GM12878 (cell line): Measurements from ENCODE around the gene RET. TPM values are rescaled to one million over a fixed set of nuclear protein-coding genes. Genes with fewer than 3 reads are reported as not detected.

Source experiments
- ATAC-seq: fragments of 200-7000 bp; cut with Tn5 transposase; 3 replicates; pipeline ENCODE4 v1.9.1; 2020; ENCODE audit warnings: mild to moderate bottlenecking, moderate library complexity
- BruUV-seq: library from RNA; stranded (reverse); fragments of 400-500 nt; replicated peaks from 2 replicates; lab custom pipeline; 2021; lab: Mats Ljungman, UMichigan
- CTCF ChIA-PET: fragments of 300-600 bp; sonication (Branson Sonifier 250); formaldehyde crosslinking; extraction: SDS; loops from one replicate; lab custom pipeline; 2021; ENCODE audit warnings: inconsistent platforms; lab: Yijun Ruan, JAX
- POLR2A ChIA-PET: fragments of 350-600 bp; formaldehyde crosslinking; extraction: SDS; loops from one replicate; lab custom pipeline; 2021; ENCODE audit warnings: inconsistent platforms; lab: Charles Lee
- RAD21 ChIA-PET: fragments of 300-600 bp; sonication (Branson Sonifier 250); formaldehyde crosslinking; loops from one replicate; lab custom pipeline; 2023; ENCODE audit warnings: antibody characterized with exemption; ENCODE audit not compliant: unreplicated experiment; lab: Charles Lee
- SMC1A ChIA-PET: fragments of 300-600 bp; sonication (Branson Sonifier 250); formaldehyde crosslinking; loops from one replicate; lab custom pipeline; 2023; ENCODE audit not compliant: unreplicated experiment, uncharacterized antibody; lab: Charles Lee
- DNase-seq: peaks from one replicate; pipeline ENCODE4 v3.0.0-alpha.2; 2011; ENCODE audit warnings: low read depth, low spot score
- FAIRE-seq: peaks from 3 replicates; lab custom pipeline; 2011; peaks lifted over from hg19 to GRCh38; lab: Jason Lieb, UNC
- H2AFZ ChIP-seq: 2 replicates; pipeline ENCODE4 v1.6.0; 2011; ENCODE audit warnings: low read depth, low read length, control low read depth; ENCODE audit not compliant: control insufficient read depth
- H3K27ac ChIP-seq: 2 replicates; pipeline ENCODE4 v1.5.1; 2011; ENCODE audit warnings: control low read depth; ENCODE audit not compliant: control insufficient read depth, insufficient read depth
- H3K27me3 ChIP-seq, 2 experiments: replicated peaks in 1 of 2; 2 replicates each; pipeline versions ENCODE4 v1.6.0 to v1.6.1; 2011; ENCODE audit warnings: low read length in 1 of 2; ENCODE audit not compliant: control insufficient read depth in 2 of 2, insufficient read depth in 2 of 2
- H3K36me3 ChIP-seq, 2 experiments: 2 replicates each; pipeline ENCODE4 v1.5.1; 2011; ENCODE audit warnings: low read length in 1 of 2; ENCODE audit not compliant: control insufficient read depth in 2 of 2, insufficient read depth in 2 of 2
- H3K4me1 ChIP-seq: 2 replicates; pipeline ENCODE4 v1.6.1; 2011; ENCODE audit warnings: mild to moderate bottlenecking, low read length, moderate library complexity, mixed read lengths; ENCODE audit not compliant: control insufficient read depth, insufficient read depth
- H3K4me2 ChIP-seq: 2 replicates; pipeline ENCODE4 v1.6.0; 2011; ENCODE audit warnings: control low read depth; ENCODE audit not compliant: control insufficient read depth, insufficient read depth
- H3K4me3 ChIP-seq: fragments of 200-600 bp; sonication (generic); 2 replicates; pipeline ENCODE4 v1.5.1; 2016
- H3K79me2 ChIP-seq: 2 replicates; pipeline ENCODE4 v1.6.0; 2011; ENCODE audit warnings: low read length; ENCODE audit not compliant: control insufficient read depth, insufficient read depth
- H3K9ac ChIP-seq: 2 replicates; pipeline ENCODE4 v1.8.0; 2011; ENCODE audit warnings: low read length, control low read depth, mixed read lengths; ENCODE audit not compliant: control insufficient read depth, insufficient read depth
- H3K9me3 ChIP-seq: replicated peaks from 3 replicates; pipeline ENCODE4 v1.5.1; 2011; ENCODE audit warnings: mild to moderate bottlenecking, low read length; ENCODE audit not compliant: control insufficient read depth, insufficient read depth
- H4K20me1 ChIP-seq: 2 replicates; pipeline ENCODE4 v1.6.0; 2011; ENCODE audit not compliant: control insufficient read depth, insufficient read depth
- EED ChIP-seq: sonication (generic); IDR thresholded peaks from 2 replicates; pipeline ENCODE4 v1.6.1; 2016; ENCODE audit warnings: antibody characterized with exemption, low read depth
- ETV6 ChIP-seq, 2 experiments: fragments of 450-650 bp in 1 of 2; IDR thresholded peaks in 1 of 2; conservative IDR thresholded peaks in 1 of 2; 2 replicates each; pipeline ENCODE4 v1.6.1; 2014; ENCODE audit warnings: antibody characterized with exemption in 1 of 2, borderline replicate concordance in 1 of 2, low read depth in 1 of 2, mild to moderate bottlenecking in 1 of 2, moderate library complexity in 1 of 2
- IRF4 ChIP-seq: IDR thresholded peaks from 2 replicates; pipeline ENCODE4 v1.6.1; 2011; ENCODE audit warnings: low read depth, low read length
- MYC ChIP-seq: IDR thresholded peaks from 2 replicates; pipeline ENCODE4 v1.6.1; 2011; ENCODE audit warnings: mild to moderate bottlenecking, low read length, moderate library complexity, inconsistent platforms; ENCODE audit not compliant: insufficient read depth, insufficient replicate concordance, insufficient read length, severe bottlenecking
- RAD21 ChIP-seq: IDR thresholded peaks from 2 replicates; pipeline ENCODE4 v1.6.1; 2011; ENCODE audit warnings: mild to moderate bottlenecking, low read depth, low read length, moderate library complexity; ENCODE audit not compliant: insufficient read depth
- SMC3 ChIP-seq: IDR thresholded peaks from 2 replicates; pipeline ENCODE4 v1.6.1; 2011; ENCODE audit warnings: low read length, improper control_type of control experiment, borderline replicate concordance
- ZZZ3 ChIP-seq: IDR thresholded peaks from 2 replicates; pipeline ENCODE4 v1.6.1; 2011; ENCODE audit warnings: low read depth; ENCODE audit not compliant: control insufficient read depth, insufficient read length
- WGBS: methylation state at CpG from one replicate; pipeline ENCODE4 v1.1.6; 2016; ENCODE audit warnings: low lambda C conversion rate; ENCODE audit not compliant: insufficient replicate concordance, insufficient coverage; ENCODE audit errors: missing lambda C conversion rate; 5-methylcytosine and 5-hydroxymethylcytosine counted together
- in situ Hi-C: fragments of 300-500 bp; cut with MboI; formaldehyde crosslinking; loops from 9 replicates; pipeline ENCODE4 v1.14.3; 2018; ENCODE audit warnings: mixed read lengths
- intact Hi-C: fragments of 100-400 bp; cut with micrococcal nuclease; formaldehyde crosslinking; loops from one replicate; pipeline ENCODE4 v1.14.2; 2022; ENCODE audit not compliant: unreplicated experiment
- polyA plus RNA-seq, 11 experiments: library from polyadenylated mRNA; depleted of rRNA in 4 of 11; unstranded in 6 of 11; stranded (reverse) in 5 of 11; fragments of >200 nt; fragmentation: Nextera tagmentation in 4 of 11; fragmentation: Illumina TruSeq in 1 of 11; extraction: Ambion mirVana in 4 of 11; extraction: Trizol in 1 of 11; gene quantifications; 1 replicate in 1 of 11; 2 replicates in 10 of 11; pipeline versions ENCODE4 v1.2.1 to v1.2.3, GENCODE V29; 2011 to 2016; ENCODE audit warnings: inconsistent platforms in 2 of 11, missing spikeins in 2 of 11, low read depth in 1 of 11
- total RNA-seq, 4 experiments: library from RNA; depleted of rRNA in 3 of 4; stranded (reverse); fragments of >200 nt in 3 of 4; fragmentation: Illumina TruSeq in 1 of 4; extraction: Trizol in 1 of 4; gene quantifications; 2 replicates each; pipeline versions ENCODE4 v1.2.1 to v1.2.3, GENCODE V29; 2013 to 2021
- TF ChIP-seq, protein P1 (sequence below): fragments of 450-650 bp; IDR thresholded peaks from 2 replicates; pipeline ENCODE4 v1.6.1; 2014; ENCODE audit warnings: mild to moderate bottlenecking

RET gene
- total and polyA plus RNA-seq, 10 of the 15 experiments (the other 5 are each of a cell fraction or from before 2014, with no cell fraction given) = not detected

DNA sequence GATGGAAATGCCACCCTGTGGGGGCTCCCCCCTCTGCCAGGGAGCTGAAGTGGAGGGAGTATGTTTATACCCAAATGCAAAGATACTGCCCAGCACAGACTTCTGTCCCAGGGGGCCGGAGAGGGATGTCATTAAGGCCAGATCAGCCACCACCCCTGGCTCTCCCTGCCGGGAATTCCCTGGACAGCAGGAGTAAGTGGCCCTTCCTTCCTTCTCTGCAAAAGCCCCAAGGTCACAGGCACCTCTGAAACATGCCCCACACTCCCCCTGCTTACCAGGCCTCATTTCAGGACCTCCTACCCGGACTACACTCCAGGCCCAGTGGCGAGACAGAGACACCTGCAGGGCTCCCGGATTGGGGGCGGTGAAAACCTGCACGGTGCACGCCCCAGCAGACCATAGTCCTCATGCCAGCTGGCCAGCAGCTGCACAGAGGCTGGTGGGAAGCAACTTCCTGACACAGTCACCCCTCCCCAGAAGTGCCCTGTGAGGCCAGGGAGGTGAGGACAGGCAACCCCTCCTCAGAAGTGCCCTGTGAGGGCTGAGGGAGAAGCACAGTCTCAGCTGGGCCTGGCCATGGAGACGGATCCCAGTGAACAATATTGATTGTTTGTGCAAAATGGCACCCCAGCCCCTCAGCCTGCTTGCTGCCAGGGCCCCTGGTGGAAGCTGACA, 33.0 kb upstream of the RET start (continued):
- TF ChIP-seq, protein P1, sequence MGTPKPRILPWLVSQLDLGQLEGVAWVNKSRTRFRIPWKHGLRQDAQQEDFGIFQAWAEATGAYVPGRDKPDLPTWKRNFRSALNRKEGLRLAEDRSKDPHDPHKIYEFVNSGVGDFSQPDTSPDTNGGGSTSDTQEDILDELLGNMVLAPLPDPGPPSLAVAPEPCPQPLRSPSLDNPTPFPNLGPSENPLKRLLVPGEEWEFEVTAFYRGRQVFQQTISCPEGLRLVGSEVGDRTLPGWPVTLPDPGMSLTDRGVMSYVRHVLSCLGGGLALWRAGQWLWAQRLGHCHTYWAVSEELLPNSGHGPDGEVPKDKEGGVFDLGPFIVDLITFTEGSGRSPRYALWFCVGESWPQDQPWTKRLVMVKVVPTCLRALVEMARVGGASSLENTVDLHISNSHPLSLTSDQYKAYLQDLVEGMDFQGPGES = no peak
- TF ChIP-seq ZZZ3 (no peak), RAD21 (no peak), IRF4 (no peak), MYC (no peak), EED (no peak)

DNA sequence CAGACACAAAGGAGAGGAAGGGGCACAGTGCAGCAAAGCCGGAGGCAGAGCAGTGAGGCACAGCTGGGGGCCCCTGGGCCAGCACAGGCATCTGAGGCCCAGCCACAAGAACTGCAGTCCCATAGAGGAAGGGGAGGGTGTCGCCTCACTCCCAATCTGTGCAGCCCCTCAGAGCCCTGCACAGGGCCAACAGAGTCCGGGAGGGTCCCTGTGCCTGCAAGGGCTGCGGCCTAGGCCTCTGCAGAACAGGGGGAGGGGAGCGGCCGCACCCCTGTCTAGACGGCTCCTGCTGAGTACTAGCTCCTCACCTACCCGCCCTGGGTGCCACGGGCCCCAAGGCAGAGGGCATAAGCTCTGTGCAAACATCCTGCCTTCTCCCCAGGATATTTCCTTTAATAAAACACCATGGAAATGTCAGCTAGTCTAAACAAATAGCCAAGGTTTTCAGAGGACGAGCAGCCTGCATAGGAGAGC, 32.4 kb upstream of the RET start:
- Histone ChIP-seq H4K20me1 (no peaks in the 10 kb centered on the region), H3K27ac (no peak overlapping the region), H3K36me3 (no peaks in the 10 kb centered on the region), H2AFZ (no peak overlapping the region), H3K79me2 (no peaks in the 10 kb centered on the region)
- intact Hi-C loops = no loop called here
- FAIRE-seq = no peak
- WGBS = 22% methylated on average over 10 of the region's 10 CpGs
- ChIA-PET RAD21 (no interaction called here), CTCF (no interaction called here)
- TF ChIP-seq SMC3 = no peak
- no peak for TF ChIP-seq EED
- TF ChIP-seq ETV6 (conservative IDR thresholded peaks at IDR 0.05 in 1 of 2, IDR thresholded peaks at IDR 0.05 in 1 of 2; ENCODE audit: borderline replicate concordance in 1 of 2, low read depth in 1 of 2) = no peak
- TF ChIP-seq, all 136 proteins: peak for 0
- DNase-seq = no peak
- no peaks in the 10 kb centered on the region; a peak in 1 of 4 replicates for H3K27me3 ChIP-seq
- H3K4me3 ChIP-seq = no peak overlapping the region
- H3K9ac ChIP-seq = no peak overlapping the region
- H3K9me3 ChIP-seq = no peaks in the 10 kb centered on the region
- ChIA-PET SMC1A (no interaction called here), POLR2A (no interaction called here)
- H3K4me1 ChIP-seq = no peaks in the 10 kb centered on the region
- in situ Hi-C loops = no loop called here
- no peak overlapping the region for H3K4me2 ChIP-seq
- no TSS peak for BruUV-seq
- no peak for ATAC-seq
